IMR-90 (cell line): ENCODE measurements around the gene ARHGAP28.

Experiments used
- CEBPB ChIP-seq: IDR thresholded peaks from 2 replicates; pipeline ENCODE4 v1.6.1; 2012; ENCODE audit warnings: low read depth, low read length, improper control_type of control experiment
- CTCF ChIP-seq: conservative IDR thresholded peaks from 2 replicates; pipeline ENCODE4 v1.5.1; 2012; ENCODE audit warnings: mild to moderate bottlenecking, low read depth, low read length, improper control_type of control experiment
- ELK1 ChIP-seq: fragments of 150-350 bp; IDR thresholded peaks from 2 replicates; pipeline ENCODE4 v1.6.1; 2016; ENCODE audit warnings: low read depth, mild to moderate bottlenecking, low read length, moderate library complexity, borderline replicate concordance
- FOS ChIP-seq: fragments of 150-350 bp; IDR thresholded peaks from 2 replicates; pipeline ENCODE4 v1.6.1; 2016; ENCODE audit warnings: low read depth, low read length
- MAFK ChIP-seq: IDR thresholded peaks from 2 replicates; pipeline ENCODE4 v1.6.1; 2012; ENCODE audit warnings: low read depth, low read length, improper control_type of control experiment
- MAZ ChIP-seq: IDR thresholded peaks from 2 replicates; pipeline ENCODE4 v1.6.1; 2012; ENCODE audit warnings: low read depth, mild to moderate bottlenecking, low read length, improper control_type of control experiment, moderate library complexity, borderline replicate concordance
- MXI1 ChIP-seq: IDR thresholded peaks from 2 replicates; pipeline ENCODE4 v1.6.1; 2012; ENCODE audit warnings: low read depth, mild to moderate bottlenecking, low read length, moderate library complexity, borderline replicate concordance
- NFE2L2 ChIP-seq: fragments of 150-350 bp; IDR thresholded peaks from 2 replicates; pipeline ENCODE4 v1.6.1; 2016; ENCODE audit warnings: low read depth, mild to moderate bottlenecking, low read length
- POLR2A ChIP-seq: IDR thresholded peaks from 2 replicates; pipeline ENCODE4 v1.6.1; 2012; ENCODE audit warnings: mild to moderate bottlenecking, low read depth, low read length
- RAD21 ChIP-seq: IDR thresholded peaks from 2 replicates; pipeline ENCODE4 v1.6.1; 2012; ENCODE audit warnings: low read length, improper control_type of control experiment
- RCOR1 ChIP-seq: IDR thresholded peaks from 2 replicates; pipeline ENCODE4 v1.6.1; 2012; ENCODE audit warnings: mild to moderate bottlenecking, low read length, improper control_type of control experiment; ENCODE audit not compliant: insufficient replicate concordance
- RFX5 ChIP-seq: IDR thresholded peaks from 2 replicates; pipeline ENCODE4 v1.8.0; 2012; ENCODE audit warnings: low read depth, mild to moderate bottlenecking, low read length, moderate library complexity
- SMC3 ChIP-seq: fragments of 150-350 bp; IDR thresholded peaks from 2 replicates; pipeline ENCODE4 v1.6.1; 2016; ENCODE audit warnings: low read depth, mild to moderate bottlenecking, antibody characterized with exemption, low read length, moderate library complexity
- USF2 ChIP-seq: fragments of 150-350 bp; IDR thresholded peaks from 2 replicates; pipeline ENCODE4 v1.6.1; 2017; ENCODE audit warnings: mild to moderate bottlenecking, antibody characterized with exemption, low read length, low read depth

GRCh38 chr18:6741786-6742185 lies 12.3 kb downstream of the ARHGAP28 start:
- no peak for TF ChIP-seq SMC3
- no peak for TF ChIP-seq CTCF
- TF ChIP-seq POLR2A = no peak
- TF ChIP-seq ELK1 = no peak
- no peak for TF ChIP-seq RCOR1
- TF ChIP-seq CEBPB = no peak
- TF ChIP-seq USF2 = no peak
- no peak for TF ChIP-seq RFX5
- TF ChIP-seq RAD21 = no peak
- TF ChIP-seq FOS = no peak
- TF ChIP-seq NFE2L2 = no peak
- TF ChIP-seq MAZ = no peak
- no peak for TF ChIP-seq MAFK
- TF ChIP-seq MXI1 = no peak
